ENCODE data around the gene TMEM175. TPM values are rescaled to one million over a fixed set of nuclear protein-coding genes. Genes with fewer than 3 reads are reported as not detected.

TMEM175 gene
- total and polyA plus RNA-seq, 2 donors from 2014 or later = 26.0 to 31.1 TPM

DNA sequence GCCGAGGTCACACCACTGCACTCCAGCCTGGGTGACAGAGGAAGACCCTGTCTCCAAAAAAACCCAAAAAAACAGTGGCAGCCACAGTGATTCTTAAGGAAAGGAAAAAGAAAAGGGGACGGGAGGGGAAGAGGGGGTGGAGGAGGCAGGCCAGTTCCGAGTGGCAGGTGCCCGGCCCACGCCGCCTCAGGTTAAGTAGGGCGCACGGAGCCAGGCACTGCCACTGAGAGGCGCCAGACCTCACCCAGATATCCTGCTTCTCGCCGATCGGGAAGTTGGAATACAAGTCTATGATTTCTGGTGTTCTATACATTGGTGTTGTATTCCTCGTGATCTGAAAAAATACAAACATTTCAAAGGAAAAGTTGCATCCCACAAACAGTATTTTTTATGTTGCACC, 36.0 kb upstream of the TMEM175 start:
- FAIRE-seq (no peak), DNase-seq (no peak)
- no peaks in the 10 kb centered on the region for H3K4me1 ChIP-seq (ENCODE audit: control insufficient read depth in 2 of 3, insufficient read depth in 2 of 3, low read depth in 1 of 3, low read length in 3 of 3)
- H3K27me3 ChIP-seq (ENCODE audit: control insufficient read depth, insufficient read depth, low read length) = no peaks in the 10 kb centered on the region
- H3K27ac ChIP-seq (ENCODE audit: low read depth in 2 of 2, low read length in 2 of 2) = no peak overlapping the region
- H3K4me3 ChIP-seq (ENCODE audit: low read length in 3 of 3) = no peak overlapping the region
- TF ChIP-seq, protein P1, sequence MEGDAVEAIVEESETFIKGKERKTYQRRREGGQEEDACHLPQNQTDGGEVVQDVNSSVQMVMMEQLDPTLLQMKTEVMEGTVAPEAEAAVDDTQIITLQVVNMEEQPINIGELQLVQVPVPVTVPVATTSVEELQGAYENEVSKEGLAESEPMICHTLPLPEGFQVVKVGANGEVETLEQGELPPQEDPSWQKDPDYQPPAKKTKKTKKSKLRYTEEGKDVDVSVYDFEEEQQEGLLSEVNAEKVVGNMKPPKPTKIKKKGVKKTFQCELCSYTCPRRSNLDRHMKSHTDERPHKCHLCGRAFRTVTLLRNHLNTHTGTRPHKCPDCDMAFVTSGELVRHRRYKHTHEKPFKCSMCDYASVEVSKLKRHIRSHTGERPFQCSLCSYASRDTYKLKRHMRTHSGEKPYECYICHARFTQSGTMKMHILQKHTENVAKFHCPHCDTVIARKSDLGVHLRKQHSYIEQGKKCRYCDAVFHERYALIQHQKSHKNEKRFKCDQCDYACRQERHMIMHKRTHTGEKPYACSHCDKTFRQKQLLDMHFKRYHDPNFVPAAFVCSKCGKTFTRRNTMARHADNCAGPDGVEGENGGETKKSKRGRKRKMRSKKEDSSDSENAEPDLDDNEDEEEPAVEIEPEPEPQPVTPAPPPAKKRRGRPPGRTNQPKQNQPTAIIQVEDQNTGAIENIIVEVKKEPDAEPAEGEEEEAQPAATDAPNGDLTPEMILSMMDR (IDR thresholded peaks at IDR 0.05; ENCODE audit: borderline replicate concordance, extremely low read depth, insufficient read depth) = no peak
- H3K9ac ChIP-seq (ENCODE audit: low read length in 3 of 3) = no peak overlapping the region
- H3K36me3 ChIP-seq (ENCODE audit: control insufficient read depth in 2 of 3, insufficient read depth in 3 of 3, low read length in 3 of 3) = peaks cover 0 to 12% (median 10%) of the 10 kb centered on the region in 3 donors
- H3K9me3 ChIP-seq (ENCODE audit: control insufficient read depth in 2 of 3, insufficient read depth in 1 of 3, low read length in 3 of 3) = no peaks in the 10 kb centered on the region
- intact Hi-C loops (cut with DNase I) = no loop called here

DNA sequence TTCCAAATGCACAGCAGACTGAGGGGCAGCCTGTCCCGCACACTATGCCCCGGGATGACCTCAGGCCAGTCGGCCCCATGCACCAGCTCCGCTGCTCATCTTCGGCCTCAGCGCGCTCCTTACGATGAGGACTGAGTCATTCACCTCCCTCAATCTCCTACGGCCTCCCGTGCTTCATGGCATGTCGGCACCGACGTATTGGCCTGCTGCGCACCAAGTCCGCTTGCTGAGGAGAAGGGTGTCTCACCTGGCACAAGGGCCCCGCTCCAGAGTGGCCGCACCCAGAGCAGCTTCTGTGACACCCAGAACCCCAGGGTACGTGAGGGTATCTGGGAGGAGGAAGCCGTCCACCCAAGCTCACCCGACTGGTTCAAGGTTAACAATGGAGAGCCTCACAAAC, 35.6 kb upstream of the TMEM175 start:
- TF ChIP-seq, protein P1 (IDR thresholded peaks at IDR 0.05; ENCODE audit: borderline replicate concordance, extremely low read depth, insufficient read depth) = no peak
- H3K9me3 ChIP-seq (ENCODE audit: control insufficient read depth in 2 of 3, insufficient read depth in 1 of 3, low read length in 3 of 3) = no peaks in the 10 kb centered on the region
- H3K27me3 ChIP-seq (ENCODE audit: control insufficient read depth, insufficient read depth, low read length) = no peaks in the 10 kb centered on the region
- FAIRE-seq = no peak
- H3K4me3 ChIP-seq (ENCODE audit: low read length in 3 of 3) = no peak overlapping the region
- no peak overlapping the region for H3K27ac ChIP-seq (ENCODE audit: low read depth in 2 of 2, low read length in 2 of 2)
- H3K4me1 ChIP-seq (ENCODE audit: control insufficient read depth in 2 of 3, insufficient read depth in 2 of 3, low read depth in 1 of 3, low read length in 3 of 3) = no peaks in the 10 kb centered on the region
- peaks cover 0 to 12% (median 10%) of the 10 kb centered on the region in 3 donors for H3K36me3 ChIP-seq (ENCODE audit: control insufficient read depth in 2 of 3, insufficient read depth in 3 of 3, low read length in 3 of 3)
- no peak overlapping the region for H3K9ac ChIP-seq (ENCODE audit: low read length in 3 of 3)
- intact Hi-C loops (cut with DNase I) = no loop called here
- peak in 1 of 5 donors; percentile 53 for DNase-seq

- H3K27me3 ChIP-seq (ENCODE audit: control insufficient read depth, insufficient read depth, low read length) = no peaks in the 10 kb centered on the region
- DNase-seq = peak in 1 of 5 donors; percentile 57
- FAIRE-seq = no peak
- TF ChIP-seq, protein P1 (IDR thresholded peaks at IDR 0.05; ENCODE audit: borderline replicate concordance, extremely low read depth, insufficient read depth) = no peak
- no peak overlapping the region for H3K9ac ChIP-seq (ENCODE audit: low read length in 3 of 3)
- no peaks in the 10 kb centered on the region for H3K9me3 ChIP-seq (ENCODE audit: control insufficient read depth in 2 of 3, insufficient read depth in 1 of 3, low read length in 3 of 3)
- H3K27ac ChIP-seq (ENCODE audit: low read depth in 2 of 2, low read length in 2 of 2) = no peak overlapping the region
- intact Hi-C loops (cut with DNase I) = no loop called here
- peaks cover 0 to 10% (median 10%) of the 10 kb centered on the region in 3 donors for H3K36me3 ChIP-seq (ENCODE audit: control insufficient read depth in 2 of 3, insufficient read depth in 3 of 3, low read length in 3 of 3)
- no peak overlapping the region for H3K4me3 ChIP-seq (ENCODE audit: low read length in 3 of 3)
- no peaks in the 10 kb centered on the region for H3K4me1 ChIP-seq (ENCODE audit: control insufficient read depth in 2 of 3, insufficient read depth in 2 of 3, low read depth in 1 of 3, low read length in 3 of 3)
Observed at GRCh38 chr4:898123-898522, 34.1 kb upstream of the TMEM175 start.

All from kidney (tissue), 14 donors.